22Rv1 (cell line): Measurements from ENCODE around the gene NAV1.

Source experiments
- ZFX ChIP-seq: fragments of 450-650 bp; IDR thresholded peaks from 2 replicates; pipeline ENCODE4 v1.6.1; 2017; ENCODE audit warnings: antibody characterized with exemption, borderline replicate concordance
- TF ChIP-seq, protein P1 (sequence below): fragments of 450-650 bp; IDR thresholded peaks from 2 replicates; pipeline ENCODE4 v1.5.1; 2017; ENCODE audit warnings: mild to moderate bottlenecking

DNA sequence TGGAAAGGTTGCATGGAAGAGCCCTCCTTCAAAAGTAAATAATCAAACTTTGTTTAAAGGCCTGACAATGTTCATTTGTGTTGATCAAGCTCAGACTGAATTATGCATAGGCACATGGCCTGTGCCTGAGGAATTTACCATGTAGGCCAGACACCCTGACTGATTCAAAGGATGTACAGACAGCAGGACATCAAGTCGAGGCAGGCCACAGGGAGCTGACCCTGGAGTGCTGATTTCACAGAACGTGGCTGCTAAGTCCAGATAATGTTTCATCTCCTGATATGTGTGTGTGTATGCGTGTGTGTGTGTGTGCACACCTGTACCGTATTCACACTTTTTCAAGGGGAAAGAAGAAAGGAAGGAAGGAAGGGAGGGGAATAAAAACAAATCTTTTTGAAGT lies 34.1 kb downstream of the NAV1 start:
- TF ChIP-seq, protein P1, sequence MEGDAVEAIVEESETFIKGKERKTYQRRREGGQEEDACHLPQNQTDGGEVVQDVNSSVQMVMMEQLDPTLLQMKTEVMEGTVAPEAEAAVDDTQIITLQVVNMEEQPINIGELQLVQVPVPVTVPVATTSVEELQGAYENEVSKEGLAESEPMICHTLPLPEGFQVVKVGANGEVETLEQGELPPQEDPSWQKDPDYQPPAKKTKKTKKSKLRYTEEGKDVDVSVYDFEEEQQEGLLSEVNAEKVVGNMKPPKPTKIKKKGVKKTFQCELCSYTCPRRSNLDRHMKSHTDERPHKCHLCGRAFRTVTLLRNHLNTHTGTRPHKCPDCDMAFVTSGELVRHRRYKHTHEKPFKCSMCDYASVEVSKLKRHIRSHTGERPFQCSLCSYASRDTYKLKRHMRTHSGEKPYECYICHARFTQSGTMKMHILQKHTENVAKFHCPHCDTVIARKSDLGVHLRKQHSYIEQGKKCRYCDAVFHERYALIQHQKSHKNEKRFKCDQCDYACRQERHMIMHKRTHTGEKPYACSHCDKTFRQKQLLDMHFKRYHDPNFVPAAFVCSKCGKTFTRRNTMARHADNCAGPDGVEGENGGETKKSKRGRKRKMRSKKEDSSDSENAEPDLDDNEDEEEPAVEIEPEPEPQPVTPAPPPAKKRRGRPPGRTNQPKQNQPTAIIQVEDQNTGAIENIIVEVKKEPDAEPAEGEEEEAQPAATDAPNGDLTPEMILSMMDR = no peak
- no peak for TF ChIP-seq ZFX
